RWPE2 (cell line): ENCODE results near the gene ARHGAP26.
A peak's percentile ranks its signal among the peaks of the same experiment; 100 is the strongest.

Source experiments
- ATAC-seq: fragments of 200-7000 bp; cut with Tn5 transposase; 3 replicates; pipeline ENCODE4 v1.9.1; 2021; ENCODE audit warnings: low read depth
- DNase-seq: peaks from one replicate; pipeline ENCODE4 v3.0.0-alpha.2; 2020; ENCODE audit warnings: low spot score
- H3K27ac ChIP-seq: fragments of 450-650 bp; 2 replicates; pipeline ENCODE4 v1.5.1; 2017; ENCODE audit warnings: mild to moderate bottlenecking; ENCODE audit not compliant: poor library complexity, severe bottlenecking
- H3K27me3 ChIP-seq: fragments of 250-450 bp; sonication (Bioruptor Pico); 2 replicates; pipeline ENCODE4 v1.5.1; 2021; ENCODE audit warnings: mild to moderate bottlenecking, moderate library complexity; ENCODE audit not compliant: insufficient read depth, poor library complexity, severe bottlenecking
- H3K36me3 ChIP-seq: fragments of 250-450 bp; sonication (Bioruptor Pico); 2 replicates; pipeline ENCODE4 v1.5.1; 2020; ENCODE audit warnings: low read depth, mild to moderate bottlenecking, moderate library complexity
- H3K4me1 ChIP-seq: fragments of 250-450 bp; sonication (Bioruptor Pico); 2 replicates; pipeline ENCODE4 v1.5.1; 2021; ENCODE audit warnings: mild to moderate bottlenecking, moderate library complexity; ENCODE audit not compliant: insufficient read depth, poor library complexity, severe bottlenecking
- H3K4me3 ChIP-seq: fragments of 250-450 bp; sonication (Bioruptor Pico); 2 replicates; pipeline ENCODE4 v1.5.1; 2021; ENCODE audit warnings: mild to moderate bottlenecking, moderate library complexity; ENCODE audit not compliant: severe bottlenecking
- H3K9me3 ChIP-seq: fragments of 250-450 bp; sonication (Bioruptor Pico); 2 replicates; pipeline ENCODE4 v1.5.1; 2021; ENCODE audit warnings: mild to moderate bottlenecking, moderate library complexity; ENCODE audit not compliant: severe bottlenecking
- TF ChIP-seq, protein P1 (sequence below): fragments of 450-650 bp; IDR thresholded peaks from one replicate; pipeline ENCODE4 v1.5.1; 2017; ENCODE audit warnings: mild to moderate bottlenecking, moderate library complexity; ENCODE audit not compliant: poor library complexity, severe bottlenecking

ARHGAP26 gene

DNA sequence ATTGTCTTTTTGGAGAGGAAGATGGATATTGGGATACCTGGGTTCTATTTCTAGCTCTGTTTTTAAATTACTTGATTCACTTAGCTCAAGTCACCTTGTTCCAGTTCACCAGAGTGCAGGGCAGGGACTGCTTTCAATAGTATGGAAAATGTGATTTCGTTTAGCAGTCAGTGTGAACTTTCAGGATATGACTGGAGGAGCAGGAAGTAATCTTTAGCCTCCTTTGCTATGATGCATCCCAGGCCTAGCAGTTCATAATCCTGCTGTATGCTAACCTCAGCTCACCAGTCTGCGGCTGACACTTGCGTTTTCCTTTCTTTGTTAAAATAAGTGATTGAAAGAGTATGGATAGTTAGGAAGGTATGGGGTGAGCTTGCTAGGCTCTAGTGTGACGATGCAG, 169.7 kb downstream of the ARHGAP26 start:
- ATAC-seq, result no peak

DNA sequence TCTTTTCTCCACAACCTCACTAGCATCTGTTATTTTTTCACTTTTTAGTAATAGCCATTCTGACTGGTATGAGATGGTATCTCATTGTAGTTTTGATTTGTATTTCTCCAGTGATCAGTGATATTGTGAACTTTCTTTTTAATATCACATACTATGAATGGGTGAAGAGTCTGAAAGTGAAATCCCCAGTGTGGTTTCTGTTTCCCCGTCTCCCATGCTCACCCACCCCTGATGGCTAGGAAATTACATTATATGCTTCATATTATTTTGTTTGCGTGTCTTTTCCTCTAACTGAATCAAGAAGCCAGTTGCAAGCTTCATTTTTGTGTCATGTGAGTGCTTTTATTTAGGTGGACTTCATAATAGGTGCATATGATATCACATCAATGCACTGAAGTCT, 171.1 kb downstream of the ARHGAP26 start:
- H3K9me3 ChIP-seq, result no peaks in the 10 kb centered on the region
- H3K27me3 ChIP-seq, result no peaks in the 10 kb centered on the region
- H3K27ac ChIP-seq, result no peak overlapping the region
- TF ChIP-seq, protein P1, sequence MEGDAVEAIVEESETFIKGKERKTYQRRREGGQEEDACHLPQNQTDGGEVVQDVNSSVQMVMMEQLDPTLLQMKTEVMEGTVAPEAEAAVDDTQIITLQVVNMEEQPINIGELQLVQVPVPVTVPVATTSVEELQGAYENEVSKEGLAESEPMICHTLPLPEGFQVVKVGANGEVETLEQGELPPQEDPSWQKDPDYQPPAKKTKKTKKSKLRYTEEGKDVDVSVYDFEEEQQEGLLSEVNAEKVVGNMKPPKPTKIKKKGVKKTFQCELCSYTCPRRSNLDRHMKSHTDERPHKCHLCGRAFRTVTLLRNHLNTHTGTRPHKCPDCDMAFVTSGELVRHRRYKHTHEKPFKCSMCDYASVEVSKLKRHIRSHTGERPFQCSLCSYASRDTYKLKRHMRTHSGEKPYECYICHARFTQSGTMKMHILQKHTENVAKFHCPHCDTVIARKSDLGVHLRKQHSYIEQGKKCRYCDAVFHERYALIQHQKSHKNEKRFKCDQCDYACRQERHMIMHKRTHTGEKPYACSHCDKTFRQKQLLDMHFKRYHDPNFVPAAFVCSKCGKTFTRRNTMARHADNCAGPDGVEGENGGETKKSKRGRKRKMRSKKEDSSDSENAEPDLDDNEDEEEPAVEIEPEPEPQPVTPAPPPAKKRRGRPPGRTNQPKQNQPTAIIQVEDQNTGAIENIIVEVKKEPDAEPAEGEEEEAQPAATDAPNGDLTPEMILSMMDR, result no peak
- peaks cover 6% of the 10 kb centered on the region for H3K4me1 ChIP-seq
- DNase-seq (no peak), ATAC-seq (no peak)
- H3K4me3 ChIP-seq, result no peak overlapping the region
- H3K36me3 ChIP-seq, result no peaks in the 10 kb centered on the region

More for the DNA sequence above, 169.7 kb downstream of the ARHGAP26 start:
- H3K9me3 ChIP-seq, result no peaks in the 10 kb centered on the region
- no peaks in the 10 kb centered on the region for H3K27me3 ChIP-seq
- H3K4me1 ChIP-seq, result peaks cover 8% of the 10 kb centered on the region
- TF ChIP-seq, protein P1, result no peak
- no peaks in the 10 kb centered on the region for H3K36me3 ChIP-seq
- no peak overlapping the region for H3K4me3 ChIP-seq
- no peak overlapping the region for H3K27ac ChIP-seq
- DNase-seq, result no peak

DNA sequence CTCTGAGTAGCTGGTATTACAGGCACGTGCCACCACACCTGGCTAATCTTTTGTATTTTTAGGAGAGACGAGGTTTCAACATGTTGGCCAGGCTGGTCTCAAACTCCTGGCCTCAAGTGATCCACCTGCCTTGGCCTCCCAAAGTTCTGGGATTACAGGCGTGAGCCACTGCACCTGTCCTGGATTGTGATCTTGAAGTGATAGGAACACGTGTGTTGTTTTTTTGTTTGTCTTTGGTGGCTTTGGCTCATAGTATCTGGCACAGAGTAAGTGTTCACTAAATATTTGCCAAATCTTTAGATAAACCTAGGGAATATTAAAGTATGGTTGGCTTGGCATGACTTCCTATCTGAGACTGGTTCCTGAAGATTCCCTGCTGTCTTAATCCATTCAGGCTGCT, 172.7 kb downstream of the ARHGAP26 start:
- no peak for DNase-seq
- Histone ChIP-seq H3K27me3 (no peaks in the 10 kb centered on the region), H3K27ac (no peak overlapping the region), H3K4me3 (no peak overlapping the region), H3K36me3 (no peaks in the 10 kb centered on the region), H3K4me1 (peaks cover 6% of the 10 kb centered on the region), H3K9me3 (no peaks in the 10 kb centered on the region)
- ATAC-seq, result no peak
- TF ChIP-seq, protein P1, result no peak

DNA sequence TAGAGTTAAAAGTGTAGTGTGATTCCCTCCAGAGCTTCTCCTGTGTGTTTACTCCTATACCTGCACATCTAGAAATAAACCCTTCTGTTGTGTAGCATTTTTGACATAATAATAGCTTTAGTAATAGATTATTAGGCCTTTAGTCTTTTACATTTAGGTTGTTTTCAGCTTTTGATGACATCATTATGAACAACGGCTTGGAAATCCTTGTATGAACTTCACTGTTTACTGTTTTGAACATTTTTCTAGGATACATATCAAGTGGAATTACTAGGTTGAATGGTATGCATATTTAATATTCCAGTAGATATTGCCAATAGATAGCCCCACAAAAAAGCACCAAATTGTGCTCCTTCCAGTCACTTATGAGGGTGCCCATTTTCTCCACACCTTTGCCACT, 174.0 kb downstream of the ARHGAP26 start:
- Histone ChIP-seq H3K27me3 (no peaks in the 10 kb centered on the region), H3K4me1 (peaks cover 6% of the 10 kb centered on the region), H3K36me3 (no peaks in the 10 kb centered on the region), H3K4me3 (no peak overlapping the region), H3K9me3 (no peaks in the 10 kb centered on the region), H3K27ac (no peak overlapping the region)
- ATAC-seq (peak; percentile 38; the same call in 1 of the 3 replicates), DNase-seq (no peak)
- TF ChIP-seq, protein P1, result no peak

DNA sequence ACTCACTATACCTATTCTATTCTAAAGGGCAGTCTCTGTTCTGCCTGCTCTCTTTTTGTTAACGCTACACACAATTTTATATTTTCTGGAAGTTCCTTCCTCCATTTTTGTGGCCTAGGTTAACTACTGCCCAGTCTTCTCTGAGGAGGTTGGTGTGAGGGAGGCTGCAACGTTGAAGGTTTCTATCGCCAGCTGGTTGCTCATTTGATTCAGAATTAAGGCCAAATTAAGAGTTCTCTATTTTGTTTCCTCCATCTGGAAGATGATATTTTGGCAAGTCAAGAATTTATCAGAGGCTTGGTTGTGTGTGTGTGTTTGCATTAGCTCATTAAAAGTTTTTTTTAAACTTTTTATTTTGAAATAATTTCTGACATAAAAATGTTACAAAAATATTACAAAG, 175.1 kb downstream of the ARHGAP26 start:
- no peaks in the 10 kb centered on the region for H3K36me3 ChIP-seq

More for the DNA sequence above, 175.1 kb downstream of the ARHGAP26 start:
- H3K4me1 ChIP-seq, result peaks cover 6% of the 10 kb centered on the region
- TF ChIP-seq, protein P1, result no peak
- no peak overlapping the region for H3K27ac ChIP-seq
- no peak for DNase-seq
- no peak for ATAC-seq
- H3K4me3 ChIP-seq, result no peak overlapping the region
- H3K27me3 ChIP-seq, result no peaks in the 10 kb centered on the region
- no peaks in the 10 kb centered on the region for H3K9me3 ChIP-seq
